PFSK-1 (cell line): ENCODE data around the gene LGALS8.

Experiments used
- FOXP2 ChIP-seq: optimal IDR thresholded peaks from 2 replicates; pipeline ENCODE3; 2011; ENCODE audit warnings: borderline replicate concordance, control low read depth, inconsistent platforms; ENCODE audit not compliant: insufficient read depth; ENCODE audit errors: extremely low read length, extremely low read depth
- POLR2AphosphoS5 ChIP-seq: IDR thresholded peaks from 2 replicates; pipeline ENCODE4 v1.6.1; 2012; ENCODE audit warnings: low read depth, mild to moderate bottlenecking, control low read depth, low read length, moderate library complexity
- REST ChIP-seq, 2 experiments: IDR thresholded peaks; 2 replicates each; pipeline versions ENCODE4 v1.6.1 to v1.8.0; 2011 to 2012; ENCODE audit warnings: low read depth in 2 of 2, low read length in 2 of 2, control low read depth in 1 of 2, inconsistent platforms in 1 of 2, mild to moderate bottlenecking in 1 of 2, moderate library complexity in 1 of 2; ENCODE audit not compliant: insufficient read depth in 1 of 2
- SIN3A ChIP-seq: IDR thresholded peaks from 2 replicates; pipeline ENCODE4 v1.6.1; 2012; ENCODE audit warnings: mild to moderate bottlenecking, low read length, moderate library complexity, borderline replicate concordance; ENCODE audit not compliant: insufficient read depth
- TAF1 ChIP-seq: IDR thresholded peaks from 2 replicates; pipeline ENCODE4 v1.6.1; 2012; ENCODE audit warnings: low read length, control low read depth, borderline replicate concordance; ENCODE audit not compliant: insufficient read depth

Gene LGALS8

GRCh38 chr1:236535662-236536161, 11.9 kb downstream of the LGALS8 start:
- TF ChIP-seq POLR2AphosphoS5: no peak

GRCh38 chr1:236536540-236536939, 12.8 kb downstream of the LGALS8 start:
- TF ChIP-seq REST (IDR thresholded peaks at IDR 0.05; ENCODE audit: insufficient read depth in 1 of 2, low read depth in 2 of 2, low read length in 2 of 2) (no peak), SIN3A (no peak), TAF1 (no peak), FOXP2 (no peak), POLR2AphosphoS5 (no peak)

GRCh38 chr1:236540813-236541465, 17.2 kb downstream of the LGALS8 start:
- TF ChIP-seq REST (IDR thresholded peaks at IDR 0.05; ENCODE audit: insufficient read depth in 1 of 2, low read depth in 2 of 2, low read length in 2 of 2): no peak

GRCh38 chr1:236541710-236542109, 17.9 kb downstream of the LGALS8 start:
- TF ChIP-seq REST (IDR thresholded peaks at IDR 0.05; ENCODE audit: insufficient read depth in 1 of 2, low read depth in 2 of 2, low read length in 2 of 2) (no peak), SIN3A (no peak), POLR2AphosphoS5 (no peak), FOXP2 (no peak), TAF1 (no peak)

- TF ChIP-seq SIN3A (no peak), TAF1 (no peak), POLR2AphosphoS5 (no peak), REST (IDR thresholded peaks at IDR 0.05; ENCODE audit: insufficient read depth in 1 of 2, low read depth in 2 of 2, low read length in 2 of 2) (no peak), FOXP2 (no peak)
Measured at GRCh38 chr1:236543065-236543669, 19.4 kb downstream of the LGALS8 start.
